GM23248 (cell line): ENCODE measurements around the gene DNAJC8.

Source experiments
- EZH2 ChIP-seq: fragments of 200-600 bp; sonication (generic); IDR thresholded peaks from 2 replicates; pipeline ENCODE4 v1.6.1; 2018; ENCODE audit warnings: antibody characterized with exemption, mild to moderate bottlenecking; ENCODE audit not compliant: insufficient read depth, poor library complexity, severe bottlenecking
- EZH2phosphoT487 ChIP-seq: fragments of 200-600 bp; sonication (generic); IDR thresholded peaks from 2 replicates; pipeline ENCODE4 v1.6.1; 2018; ENCODE audit warnings: antibody characterized with exemption, moderate library complexity, mild to moderate bottlenecking, low read depth; ENCODE audit not compliant: insufficient read depth

DNA sequence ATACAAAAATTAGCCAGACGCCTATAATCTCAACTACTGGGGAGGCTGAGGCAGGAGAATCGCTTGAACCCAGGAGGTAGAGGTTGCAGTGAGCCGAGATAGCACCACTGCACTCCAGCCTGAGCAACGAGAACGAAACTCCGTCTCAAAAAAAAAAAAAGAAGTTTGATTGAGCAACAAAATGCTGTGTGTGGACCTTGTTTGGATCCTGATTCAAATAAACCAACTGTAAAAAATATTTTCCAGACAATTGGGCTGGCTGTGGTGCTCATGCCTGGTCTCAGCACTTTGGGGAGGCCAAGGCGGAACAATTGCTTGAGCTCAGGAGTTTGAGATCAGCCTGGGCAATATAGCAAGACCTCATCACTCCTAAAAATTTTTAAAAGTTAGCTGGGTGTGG lies 73.1 kb downstream of the DNAJC8 start:
- TF ChIP-seq EZH2 (no peak), EZH2phosphoT487 (no peak)
